ENCODE data around the gene MAP2K1. TPM values are rescaled to one million over a fixed set of nuclear protein-coding genes. Genes with fewer than 3 reads are reported as not detected.
A peak's percentile ranks its signal among the peaks of the same experiment; 100 is the strongest.

Gene MAP2K1
- total and polyA plus RNA-seq, 9 of the 15 experiments (the other 6 are each of a cell fraction or from before 2014, with no cell fraction given): 7.5 to 58.3 (median 30.0) TPM

GRCh38 chr15:66400351-66400774 lies 13.7 kb downstream of the MAP2K1 start:
- in situ Hi-C loops (cut with MboI): no loop called here
- Histone ChIP-seq H3K27me3 (ENCODE audit: control insufficient read depth in 2 of 2, insufficient read depth in 2 of 2, low read length in 2 of 2) (no peaks in the 10 kb centered on the region), H3K4me1 (replicated peaks in 1 of 2; ENCODE audit: control insufficient read depth in 2 of 2, insufficient read depth in 2 of 2, low read length in 2 of 2) (no peaks in the 10 kb centered on the region; a peak in 2 of 5 replicates), H2AFZ (ENCODE audit: low read depth, low read length) (no peak overlapping the region), H3K4me3 (no peak overlapping the region), H3K79me2 (ENCODE audit: control insufficient read depth, insufficient read depth, low read length) (peaks cover 86% of the 10 kb centered on the region), H4K20me1 (replicated peaks; ENCODE audit: control insufficient read depth, insufficient read depth, low read length) (peaks cover 4% of the 10 kb centered on the region; the same call in 1 of the 2 replicates), H3K27ac (ENCODE audit: extremely low read depth, low read depth, low read length) (no peak overlapping the region), H3K9me3 (replicated peaks; ENCODE audit: control insufficient read depth, insufficient read depth, low read depth, low read length) (no peaks in the 10 kb centered on the region), H3K36me3 (ENCODE audit: control insufficient read depth, insufficient read depth, low read length) (peaks cover 24% of the 10 kb centered on the region), H3K9ac (ENCODE audit: insufficient read depth in 1 of 2, low read depth in 2 of 2, low read length in 2 of 2) (no peak overlapping the region), H3K9me1 (ENCODE audit: control insufficient read depth, insufficient read depth, low read length) (no peaks in the 10 kb centered on the region), H3K4me2 (ENCODE audit: insufficient read depth, low read length) (no peak overlapping the region)
- intact Hi-C loops (cut with micrococcal nuclease): no loop called here
- no TSS peak for BruUV-seq (replicated peaks)
- DNase-seq (ENCODE audit: extremely low read depth in 1 of 4, low spot score in 3 of 4) (no peak), ATAC-seq (no peak), FAIRE-seq (peak; percentile 26)
- POLR2A ChIA-PET: interaction anchor here (0.7 kb wide), 1 partner anchor 12 kb away, joined by 3 read pairs; no protein-coding TSS in a partner anchor
- CTCF ChIA-PET (ENCODE audit: low intra/inter-chr PET ratio): no interaction called here
- WGBS (ENCODE audit: insufficient coverage, low coverage, missing lambda C conversion rate): 46% methylated on average over 3 of the region's 3 CpGs
- TF ChIP-seq TFE3 (CRISPR knock-in tag; IDR thresholded peaks at IDR 0.05): no peak
- no peak for TF ChIP-seq ZNF274 (IDR thresholded peaks at IDR 0.05; ENCODE audit: borderline replicate concordance, low read depth, low read length)
- no peak for TF ChIP-seq BCLAF1 (IDR thresholded peaks at IDR 0.05; ENCODE audit: borderline replicate concordance in 1 of 2, control insufficient read depth in 1 of 2, low read depth in 2 of 2, low read length in 1 of 2)
- no peak for TF ChIP-seq THRB (CRISPR knock-in tag; conservative IDR thresholded peaks at IDR 0.05)
- TF ChIP-seq YBX1 (IDR thresholded peaks at IDR 0.05): no peak
- no peak for TF ChIP-seq TAL1 (IDR thresholded peaks at IDR 0.05)
- no peak for TF ChIP-seq ZC3H11A (IDR thresholded peaks at IDR 0.05; ENCODE audit: low read depth, low read length)
- no peak for TF ChIP-seq ZNF121 (CRISPR knock-in tag; conservative IDR thresholded peaks at IDR 0.05)
- no peak for TF ChIP-seq KHSRP (IDR thresholded peaks at IDR 0.05)
- no peak for TF ChIP-seq ZNF133 (CRISPR knock-in tag; IDR thresholded peaks at IDR 0.05)
- no peak for TF ChIP-seq PCBP1 (IDR thresholded peaks at IDR 0.05; ENCODE audit: low read depth, low read length, poor library complexity, severe bottlenecking)
- no peak for TF ChIP-seq TSHZ1 (CRISPR knock-in tag; IDR thresholded peaks at IDR 0.05)
- TF ChIP-seq ATF1 (CRISPR knock-in tag; IDR thresholded peaks at IDR 0.05): no peak
- TF ChIP-seq ATF1 (tag; IDR thresholded peaks at IDR 0.05): no peak
